ENCODE data around the gene CCDC185.
"Not testable (repeated sequence)": the region's sequence is repeated elsewhere in the genome, so short reads cannot be mapped to it uniquely, and the experiment has no call there.

Gene CCDC185

GRCh38 chr1:223390618-223391017 is 2.6 kb upstream of the CCDC185 start:
- in situ Hi-C loops (cut with HindIII; ENCODE audit: low sequenced_read_pairs): no loop called here

GRCh38 chr1:223394242-223394641 is 1.0 kb downstream of the CCDC185 start:
- in situ Hi-C loops (cut with HindIII; ENCODE audit: low sequenced_read_pairs): no loop called here

GRCh38 chr1:223394706-223395105 is 1.5 kb downstream of the CCDC185 start:
- in situ Hi-C loops (cut with HindIII; ENCODE audit: low sequenced_read_pairs): no loop called here

DNA sequence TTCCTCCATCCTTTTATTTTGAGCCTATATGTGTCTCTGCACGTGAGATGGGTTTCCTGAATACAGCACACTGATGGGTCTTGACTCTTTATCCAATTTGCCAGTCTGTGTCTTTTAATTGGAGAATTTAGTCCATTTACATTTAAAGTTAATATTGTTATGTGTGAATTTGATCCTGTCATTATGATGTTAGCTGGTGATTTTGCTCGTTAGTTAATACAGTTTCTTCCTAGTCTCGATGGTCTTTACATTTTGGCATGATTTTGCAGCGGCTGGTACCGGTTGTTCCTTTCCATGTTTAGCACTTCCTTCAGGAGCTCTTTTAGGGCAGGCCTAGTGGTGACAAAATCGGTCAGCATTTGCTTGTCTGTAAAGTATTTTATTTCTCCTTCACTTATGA is 6.2 kb downstream of the CCDC185 start:
- in situ Hi-C loops (cut with HindIII; ENCODE audit: low sequenced_read_pairs): not testable (repeated sequence)

- in situ Hi-C loops (cut with HindIII; ENCODE audit: low sequenced_read_pairs): no loop called here
Observed at GRCh38 chr1:223401873-223402789, 8.9 kb downstream of the CCDC185 start.

- in situ Hi-C loops (cut with HindIII; ENCODE audit: low sequenced_read_pairs): no loop called here
Observed at GRCh38 chr1:223402790-223403142, 9.6 kb downstream of the CCDC185 start.

DNA sequence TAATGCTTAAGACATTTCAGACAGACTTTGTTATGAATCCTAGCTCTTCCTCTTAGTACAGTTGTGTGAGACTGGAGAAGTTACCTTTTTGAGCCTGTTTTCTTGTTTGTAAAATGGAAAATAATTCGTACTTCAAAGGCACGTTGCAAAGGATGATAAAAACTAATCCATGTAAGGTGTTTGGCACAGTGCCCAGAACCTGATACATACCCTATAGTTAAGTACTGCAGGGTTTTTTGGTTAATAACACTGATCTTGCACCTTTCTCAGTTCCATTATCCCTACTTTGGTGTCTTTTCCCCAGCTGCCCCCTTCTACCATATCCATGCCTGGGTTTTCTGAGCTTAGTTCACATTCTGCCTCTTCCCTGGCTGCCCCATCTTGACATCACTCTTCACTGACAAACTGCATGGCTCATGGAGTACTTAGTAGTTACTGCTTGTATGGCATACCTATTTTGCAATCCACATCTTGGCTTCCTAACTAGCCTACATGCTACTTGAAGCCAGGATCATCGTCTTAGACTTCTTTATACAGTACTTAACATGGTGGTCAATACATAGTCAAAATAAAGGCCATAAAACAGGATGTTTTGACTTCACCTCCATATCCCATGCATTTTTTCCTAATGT is 10.1 kb downstream of the CCDC185 start:
- in situ Hi-C loops (cut with HindIII; ENCODE audit: low sequenced_read_pairs): no loop called here

GRCh38 chr1:223405507-223405906 is 12.3 kb downstream of the CCDC185 start:
- in situ Hi-C loops (cut with HindIII; ENCODE audit: low sequenced_read_pairs): no loop called here

GRCh38 chr1:223410036-223410435 is 16.8 kb downstream of the CCDC185 start:
- in situ Hi-C loops (cut with HindIII; ENCODE audit: low sequenced_read_pairs): loop anchor here (10.0 kb wide), 1 partner anchor 75 kb away; no protein-coding TSS in a partner anchor

- in situ Hi-C loops (cut with HindIII; ENCODE audit: low sequenced_read_pairs): loop anchor here (10.0 kb wide), 1 partner anchor 73 kb away; no protein-coding TSS in a partner anchor
Observed at GRCh38 chr1:223411309-223411708, 18.1 kb downstream of the CCDC185 start.

DNA sequence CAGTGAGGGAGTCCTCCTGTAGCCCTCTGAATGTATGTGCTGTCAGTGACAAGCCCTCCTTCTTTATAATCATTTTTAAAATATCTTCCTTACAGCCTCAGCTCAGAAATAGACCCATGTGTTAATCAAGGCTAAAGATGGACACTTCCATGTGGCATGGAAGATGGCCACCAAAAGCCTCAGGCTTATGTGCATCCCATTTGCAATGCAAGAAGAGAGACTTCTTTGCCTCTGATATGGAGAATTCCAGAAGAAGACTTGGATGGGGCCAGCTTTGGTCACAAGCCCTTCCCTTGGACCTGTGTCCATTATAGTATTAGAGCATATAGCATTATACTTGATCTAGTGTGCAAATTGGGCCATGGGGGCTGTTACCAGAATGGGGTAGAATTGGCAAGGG is 18.5 kb downstream of the CCDC185 start:
- in situ Hi-C loops (cut with HindIII; ENCODE audit: low sequenced_read_pairs): loop anchor here (10.0 kb wide), 1 partner anchor 73 kb away; no protein-coding TSS in a partner anchor

- in situ Hi-C loops (cut with HindIII; ENCODE audit: low sequenced_read_pairs): loop anchor here (10.0 kb wide), 1 partner anchor 72 kb away; no protein-coding TSS in a partner anchor
Observed at GRCh38 chr1:223413216-223413615, 20.0 kb downstream of the CCDC185 start.

DNA sequence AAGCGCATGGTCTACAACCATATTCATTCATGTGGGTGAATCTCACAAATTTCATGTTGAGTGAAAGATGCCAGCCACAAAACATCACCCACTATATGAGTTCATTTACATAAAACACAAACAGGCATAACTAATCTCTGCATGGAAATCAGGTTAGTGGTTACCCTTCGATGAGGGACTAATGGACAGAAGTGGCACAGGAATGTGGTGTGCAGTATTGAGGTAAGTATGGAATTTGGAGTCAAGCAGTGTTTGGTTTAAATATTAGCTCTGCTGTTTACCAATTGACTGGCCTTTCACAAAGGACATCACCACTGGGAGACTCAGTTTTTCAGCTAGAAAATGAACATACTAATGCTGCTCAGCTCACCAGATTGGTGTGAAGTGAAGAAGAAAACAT is 24.2 kb downstream of the CCDC185 start:
- in situ Hi-C loops (cut with HindIII; ENCODE audit: low sequenced_read_pairs): loop anchor here (10.0 kb wide), 1 partner anchor 67 kb away; no protein-coding TSS in a partner anchor

- in situ Hi-C loops (cut with HindIII; ENCODE audit: low sequenced_read_pairs): loop anchor here (10.0 kb wide), 1 partner anchor 67 kb away; no protein-coding TSS in a partner anchor
Observed at GRCh38 chr1:223417903-223418663, 24.9 kb downstream of the CCDC185 start.

DNA sequence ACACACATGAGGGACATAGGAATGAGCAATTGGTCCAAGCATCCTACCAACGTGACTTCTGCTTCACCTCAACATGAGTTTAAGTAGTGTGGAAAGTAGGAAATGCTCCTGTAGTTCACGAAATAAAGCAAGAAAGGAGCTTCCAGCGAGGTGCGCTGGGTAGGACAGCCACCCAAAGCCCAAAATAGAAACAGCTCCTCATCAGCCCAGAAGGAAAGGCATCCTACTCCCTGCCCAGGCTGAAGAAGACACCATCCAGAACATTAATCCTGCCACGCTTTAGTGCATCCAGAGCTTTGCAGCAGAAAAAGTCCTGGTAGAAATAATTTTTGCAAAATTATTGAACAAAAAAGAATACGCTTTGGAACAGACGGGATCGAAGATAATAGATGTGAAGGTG is 25.9 kb downstream of the CCDC185 start:
- in situ Hi-C loops (cut with HindIII; ENCODE audit: low sequenced_read_pairs): loop anchor here (10.0 kb wide), 1 partner anchor 66 kb away; no protein-coding TSS in a partner anchor

- in situ Hi-C loops (cut with HindIII; ENCODE audit: low sequenced_read_pairs): loop anchor here (10.0 kb wide), 1 partner anchor 65 kb away; no protein-coding TSS in a partner anchor
Observed at GRCh38 chr1:223419561-223419960, 26.3 kb downstream of the CCDC185 start.

DNA sequence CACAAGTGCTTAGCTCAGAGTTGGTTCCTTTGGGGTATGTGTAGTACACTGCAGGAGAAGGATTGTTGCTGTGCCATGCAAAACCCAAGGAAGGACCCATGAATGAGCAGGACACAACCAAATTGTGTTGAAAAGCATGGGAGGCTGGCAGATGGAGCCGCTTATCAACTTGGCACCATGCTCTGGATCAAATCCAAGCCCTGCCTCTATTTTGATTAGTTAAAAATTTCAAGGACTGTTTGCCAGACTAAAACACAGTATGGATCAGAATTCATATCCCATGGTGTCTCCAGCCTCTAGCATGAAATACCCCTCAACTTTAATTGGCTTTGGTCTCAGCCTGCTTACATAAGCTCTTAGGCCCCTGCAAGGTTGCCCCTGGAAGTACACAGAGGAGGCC is 27.8 kb downstream of the CCDC185 start:
- in situ Hi-C loops (cut with HindIII; ENCODE audit: low sequenced_read_pairs): no loop called here

- in situ Hi-C loops (cut with HindIII; ENCODE audit: low sequenced_read_pairs): no loop called here
Observed at GRCh38 chr1:223421676-223422075, 28.5 kb downstream of the CCDC185 start.

DNA sequence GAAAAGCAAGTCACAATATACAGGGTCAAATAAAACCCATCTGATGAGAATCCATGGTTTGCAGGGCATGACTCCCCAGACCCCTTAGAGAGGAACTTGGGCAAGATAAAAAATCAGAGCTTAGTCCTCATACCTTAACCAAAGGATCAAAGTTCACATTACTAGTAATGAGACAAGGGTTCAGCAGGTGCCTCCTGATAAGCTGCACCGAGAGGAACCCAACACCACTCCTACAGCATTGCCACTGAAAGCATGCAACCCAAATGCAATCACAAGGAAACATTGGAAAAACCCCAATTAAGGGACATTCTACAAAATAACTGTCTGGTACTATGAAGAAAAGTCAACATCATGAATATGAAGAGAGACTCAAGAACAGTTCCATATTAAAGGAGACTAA is 29.7 kb downstream of the CCDC185 start:
- in situ Hi-C loops (cut with HindIII; ENCODE audit: low sequenced_read_pairs): no loop called here

DNA sequence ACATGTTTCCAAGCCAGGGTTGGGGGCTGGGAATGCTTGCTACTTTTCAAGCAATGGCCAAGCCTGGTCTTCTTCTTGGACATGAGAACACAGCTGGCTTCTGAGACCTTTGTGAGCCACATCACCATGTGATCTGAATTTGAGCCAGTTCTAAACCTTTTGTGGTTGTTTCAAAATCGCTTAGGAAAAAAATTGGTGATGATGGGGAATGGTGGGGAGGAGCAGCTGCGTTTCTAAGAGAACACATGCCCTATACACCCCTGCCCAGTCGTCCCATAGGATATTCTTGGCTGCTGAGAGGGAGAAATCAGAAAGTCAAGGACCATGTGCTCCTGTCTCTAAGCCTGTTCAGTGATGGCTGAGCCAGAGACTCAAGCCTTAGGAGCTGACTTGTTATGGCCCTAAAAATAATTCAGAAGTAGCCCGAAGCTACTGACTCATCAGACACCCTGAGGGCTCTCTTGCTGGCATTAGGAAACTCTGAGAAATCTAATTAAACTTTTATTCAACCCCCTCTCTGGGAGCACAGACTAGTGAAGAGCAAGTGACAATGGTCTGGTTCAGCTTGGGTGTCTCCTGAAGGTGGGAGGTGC is 30.5 kb downstream of the CCDC185 start:
- in situ Hi-C loops (cut with HindIII; ENCODE audit: low sequenced_read_pairs): no loop called here
